AG09309 (cell line): ENCODE measurements around the gene HOXD3.

ENCODE experiments used
- DNase-seq: peaks from one replicate; pipeline ENCODE4 v3.0.0-alpha.2; 2010; ENCODE audit warnings: low read depth
- H3K4me3 ChIP-seq: 2 replicates; pipeline ENCODE4 v1.5.1; 2011; ENCODE audit warnings: mild to moderate bottlenecking, low read depth, low read length, moderate library complexity; ENCODE audit not compliant: control insufficient read depth
- TF ChIP-seq, protein P1 (sequence below): IDR thresholded peaks from 2 replicates; pipeline ENCODE4 v1.5.1; 2011; ENCODE audit warnings: mild to moderate bottlenecking, low read depth, low read length, inconsistent platforms; ENCODE audit not compliant: insufficient read depth, control insufficient read depth; ENCODE audit errors: missing control alignments

HOXD3 gene

GRCh38 chr2:176147210-176147799 is 9.8 kb upstream of the HOXD3 start:
- H3K4me3 ChIP-seq = no peak overlapping the region

GRCh38 chr2:176147800-176148496 is 9.2 kb upstream of the HOXD3 start:
- TF ChIP-seq, protein P1, sequence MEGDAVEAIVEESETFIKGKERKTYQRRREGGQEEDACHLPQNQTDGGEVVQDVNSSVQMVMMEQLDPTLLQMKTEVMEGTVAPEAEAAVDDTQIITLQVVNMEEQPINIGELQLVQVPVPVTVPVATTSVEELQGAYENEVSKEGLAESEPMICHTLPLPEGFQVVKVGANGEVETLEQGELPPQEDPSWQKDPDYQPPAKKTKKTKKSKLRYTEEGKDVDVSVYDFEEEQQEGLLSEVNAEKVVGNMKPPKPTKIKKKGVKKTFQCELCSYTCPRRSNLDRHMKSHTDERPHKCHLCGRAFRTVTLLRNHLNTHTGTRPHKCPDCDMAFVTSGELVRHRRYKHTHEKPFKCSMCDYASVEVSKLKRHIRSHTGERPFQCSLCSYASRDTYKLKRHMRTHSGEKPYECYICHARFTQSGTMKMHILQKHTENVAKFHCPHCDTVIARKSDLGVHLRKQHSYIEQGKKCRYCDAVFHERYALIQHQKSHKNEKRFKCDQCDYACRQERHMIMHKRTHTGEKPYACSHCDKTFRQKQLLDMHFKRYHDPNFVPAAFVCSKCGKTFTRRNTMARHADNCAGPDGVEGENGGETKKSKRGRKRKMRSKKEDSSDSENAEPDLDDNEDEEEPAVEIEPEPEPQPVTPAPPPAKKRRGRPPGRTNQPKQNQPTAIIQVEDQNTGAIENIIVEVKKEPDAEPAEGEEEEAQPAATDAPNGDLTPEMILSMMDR = no peak
- DNase-seq = no peak
- no peak overlapping the region for H3K4me3 ChIP-seq

More at GRCh38 chr2:176147210-176147799, 9.8 kb upstream of the HOXD3 start:
- no peak for DNase-seq
- TF ChIP-seq, protein P1 = no peak

GRCh38 chr2:176148751-176149421 is 8.2 kb upstream of the HOXD3 start:
- H3K4me3 ChIP-seq = no peak overlapping the region
- DNase-seq = no peak
- TF ChIP-seq, protein P1 = no peak

DNA sequence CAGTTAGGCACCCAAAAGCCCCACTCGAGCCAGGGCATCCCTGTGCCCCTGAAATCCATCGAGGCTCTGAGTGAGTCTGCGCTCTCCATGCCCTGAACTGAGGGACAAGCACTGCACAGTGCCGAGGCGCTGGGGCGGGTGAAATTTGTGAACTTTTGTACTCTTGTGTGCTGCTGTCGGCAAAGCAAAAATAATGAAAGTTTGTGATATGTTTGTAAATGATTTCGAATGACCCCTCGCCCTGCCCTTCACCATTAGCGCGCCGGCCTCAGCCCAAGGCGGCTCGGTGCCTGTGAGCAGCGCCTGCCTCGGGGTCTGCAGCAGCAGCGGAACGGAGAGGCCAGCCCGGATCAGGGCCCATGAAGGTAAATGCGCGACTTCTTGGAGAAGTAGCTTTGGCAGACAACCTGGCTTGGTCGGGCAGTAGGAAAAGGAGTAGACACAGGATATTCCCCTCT is 7.6 kb upstream of the HOXD3 start:
- H3K4me3 ChIP-seq = no peak overlapping the region
- TF ChIP-seq, protein P1 = no peak
- no peak for DNase-seq

GRCh38 chr2:176149939-176150583 is 7.0 kb upstream of the HOXD3 start:
- no peak overlapping the region for H3K4me3 ChIP-seq
- no peak for DNase-seq
- TF ChIP-seq, protein P1 = no peak

DNA sequence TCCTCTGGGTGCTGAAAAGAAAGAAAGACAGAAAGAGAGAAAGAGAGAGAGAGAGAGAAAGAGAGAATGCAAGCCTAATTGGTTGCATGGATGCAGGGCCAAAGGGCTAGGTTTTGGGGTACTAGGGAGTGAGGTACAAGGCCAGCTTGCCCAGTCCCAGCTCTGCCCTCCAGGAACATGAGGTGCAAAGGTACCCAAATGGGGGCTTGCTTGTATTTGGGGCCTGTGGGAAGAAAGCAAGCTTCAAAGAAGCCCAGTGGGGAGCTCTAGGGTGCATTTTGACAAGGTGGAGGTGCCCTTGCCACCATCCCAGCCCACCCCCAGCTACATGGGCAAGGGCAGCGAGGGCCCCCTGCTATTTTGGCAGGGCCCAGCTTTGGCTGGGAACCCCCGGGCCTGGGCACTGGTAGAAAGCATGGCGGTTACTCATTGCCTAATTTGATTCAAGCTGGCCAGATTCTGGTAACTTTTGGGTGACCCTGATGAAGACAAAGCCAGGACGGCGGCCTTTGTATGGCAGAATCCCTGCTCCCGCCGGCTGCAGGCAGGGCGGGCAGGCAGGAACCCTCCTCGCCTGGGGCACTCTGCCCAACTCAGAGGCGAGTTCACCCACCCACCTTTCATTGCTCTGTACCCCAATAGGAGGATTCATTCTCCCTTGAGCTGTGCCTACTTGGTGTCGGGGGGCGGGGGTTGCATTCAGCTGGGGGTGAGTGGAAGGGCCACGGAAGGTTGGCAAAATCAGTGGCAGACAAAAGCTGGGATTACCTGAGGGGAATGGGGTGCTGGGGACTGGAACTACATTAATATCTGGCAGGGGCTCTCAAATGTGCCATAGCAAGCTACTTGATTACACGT is 6.3 kb upstream of the HOXD3 start:
- no peak overlapping the region for H3K4me3 ChIP-seq
- TF ChIP-seq, protein P1 = no peak
- no peak for DNase-seq
